ENCODE results near the gene NCAM1. TPM values are rescaled to one million over a fixed set of nuclear protein-coding genes. Genes with fewer than 3 reads are reported as not detected.

The NCAM1 gene
- total and polyA plus RNA-seq, 2 of the 13 experiments (the other 11 are each of a cell fraction or from before 2014, with no cell fraction given) = 0.05 TPM; not detected in 1

- no peaks in the 10 kb centered on the region; a peak in 1 of 5 replicates for H3K27me3 ChIP-seq (ENCODE audit: control insufficient read depth in 1 of 2, insufficient read depth in 2 of 2, low read length in 2 of 2)
- H3K9me3 ChIP-seq (ENCODE audit: low read length) = no peaks in the 10 kb centered on the region
- ChIA-PET CTCF (ENCODE audit: low intra/inter-chr PET ratio, low total read pairs) (interaction anchor here (4.4 kb wide), 1 partner anchor 698 kb away, joined by 54 read pairs; no protein-coding TSS in a partner anchor), POLR2A (no interaction called here)
- FAIRE-seq (no peak), ATAC-seq (no peak), DNase-seq (ENCODE audit: low spot score) (no peak)
- peaks cover 33% of the 10 kb centered on the region for H3K4me1 ChIP-seq (ENCODE audit: insufficient read depth, low read length)
- H3K4me2 ChIP-seq (ENCODE audit: low read depth, low read length) = no peak overlapping the region
- intact Hi-C loops (cut with micrococcal nuclease; ENCODE audit: unreplicated experiment) = loop anchor here (10.0 kb wide), 1 partner anchor 1072 kb away; no protein-coding TSS in a partner anchor
- H3K4me3 ChIP-seq (replicated peaks in 1 of 3; ENCODE audit: insufficient read depth in 1 of 3, low read depth in 2 of 3, low read length in 3 of 3) = no peak overlapping the region
- BruUV-seq (replicated peaks) = no TSS peak
- no peaks in the 10 kb centered on the region for H4K20me1 ChIP-seq (ENCODE audit: insufficient read depth, low read length)
- in situ Hi-C loops (cut with HindIII; ENCODE audit: extremely low pct_ligation_motif_present, low pct_unique_long_range_greater_than_20kb) = loop anchor here (10.0 to 25.0 kb wide), 2 partner anchors 450 to 1002 kb away; no protein-coding TSS in a partner anchor
- 71% methylated on average over 11 of the region's 11 CpGs for WGBS (ENCODE audit: low lambda C conversion rate)
- no peak overlapping the region for H3K9ac ChIP-seq (ENCODE audit: insufficient read depth, low read depth, low read length)
- H2AFZ ChIP-seq (ENCODE audit: low read length) = no peak overlapping the region
- no peaks in the 10 kb centered on the region for H3K36me3 ChIP-seq (replicated peaks in 1 of 2; ENCODE audit: control insufficient read depth in 1 of 2, insufficient read depth in 2 of 2, low read length in 2 of 2)
- no peaks in the 10 kb centered on the region for H3K79me2 ChIP-seq (ENCODE audit: insufficient read depth, low read length)
- H3K27ac ChIP-seq (ENCODE audit: extremely low read length, insufficient read depth, low read length) = no peak overlapping the region
- TF ChIP-seq ZFP91 (CRISPR knock-in tag; IDR thresholded peaks at IDR 0.05; ENCODE audit: borderline replicate concordance) = no peak
- TF ChIP-seq ATF7 (IDR thresholded peaks at IDR 0.05) = no peak
- no peak for TF ChIP-seq ATF7 (CRISPR knock-in tag; IDR thresholded peaks at IDR 0.05)
- TF ChIP-seq PHF21A (CRISPR knock-in tag; IDR thresholded peaks at IDR 0.05) = no peak
- TF ChIP-seq SNAPC4 (CRISPR knock-in tag; IDR thresholded peaks at IDR 0.05) = no peak
- no peak for TF ChIP-seq KDM1A (CRISPR knock-in tag; IDR thresholded peaks at IDR 0.05)
- TF ChIP-seq PLSCR1 (CRISPR knock-in tag; IDR thresholded peaks at IDR 0.05; ENCODE audit: borderline replicate concordance) = no peak
- TF ChIP-seq SRSF9 (IDR thresholded peaks at IDR 0.05; ENCODE audit: borderline replicate concordance, insufficient read depth, low read depth, low read length, poor library complexity, severe bottlenecking) = no peak
- no peak for TF ChIP-seq DZIP1 (CRISPR knock-in tag; IDR thresholded peaks at IDR 0.05)
- TF ChIP-seq CREB3 (CRISPR knock-in tag; IDR thresholded peaks at IDR 0.05) = no peak
Observed at GRCh38 chr11:113286509-113287497, 325.6 kb downstream of the NCAM1 start.
